HCT116 (cell line): Measurements from ENCODE around the gene SELENBP1. TPM values are rescaled to one million over a fixed set of nuclear protein-coding genes. Genes with fewer than 3 reads are reported as not detected.

ENCODE experiments used
- ATAC-seq: fragments of 200-7000 bp; cut with Tn5 transposase; 2 replicates; pipeline ENCODE4 v1.9.1; 2020; ENCODE audit warnings: mild to moderate bottlenecking, moderate library complexity
- BruUV-seq: library from RNA; stranded (reverse); fragments of 400-500 nt; replicated peaks from 2 replicates; lab custom pipeline; 2021; lab: Mats Ljungman, UMichigan
- CTCF ChIA-PET: fragments of 300-600 bp; sonication (Branson Sonifier 250); formaldehyde crosslinking; loops from one replicate; lab custom pipeline; 2021; ENCODE audit warnings: antibody characterized with exemption; lab: Charles Lee
- POLR2A ChIA-PET: fragments of 300-600, 350-600 bp; sonication (Branson Sonifier 250); formaldehyde crosslinking; loops from one replicate; lab custom pipeline; 2021; ENCODE audit warnings: antibody characterized with exemption; lab: Charles Lee
- RAD21 ChIA-PET, 2 experiments: fragments of 300-600 bp; sonication (Branson Sonifier 250); formaldehyde crosslinking; loops; one replicate each; lab custom pipeline; 2023; ENCODE audit warnings: low total read pairs in 2 of 2; ENCODE audit not compliant: uncharacterized antibody in 2 of 2, unreplicated experiment in 2 of 2, low non-redundant PET in 1 of 2; lab: Charles Lee
- DNase-seq: peaks from one replicate; pipeline ENCODE4 v3.0.0-alpha.2; 2010; ENCODE audit warnings: low read depth, low spot score
- H2AFZ ChIP-seq: fragments of 200-600 bp; shearing (Covaris generic), sonication (generic); 2 replicates; pipeline ENCODE4 v1.6.1; 2017; ENCODE audit warnings: low read depth, mixed run types, mixed read lengths, antibody characterized with exemption, low read length; ENCODE audit not compliant: poor library complexity, severe bottlenecking
- H3K27ac ChIP-seq: 2 replicates; pipeline ENCODE4 v1.5.1; 2012; ENCODE audit warnings: low read depth, low read length
- H3K27me3 ChIP-seq: fragments of 200-600 bp; sonication (generic); 2 replicates; pipeline ENCODE4 v1.6.1; 2016; ENCODE audit warnings: mixed run types, low read length, mixed read lengths; ENCODE audit not compliant: insufficient read depth
- H3K36me3 ChIP-seq, 2 experiments: fragments of 200-500 bp in 1 of 2; fragments of 200-600 bp in 1 of 2; sonication (Bioruptor generic) in 1 of 2; sonication (generic) in 1 of 2; 2 replicates each; pipeline versions ENCODE4 v1.5.1 to v1.6.1; 2014 to 2016; ENCODE audit warnings: low read length in 2 of 2, inconsistent platforms in 1 of 2, mixed read lengths in 1 of 2, mixed run types in 1 of 2; ENCODE audit not compliant: insufficient read depth in 2 of 2, control insufficient read depth in 1 of 2
- H3K4me1 ChIP-seq, 2 experiments: fragments of 200-600 bp in 1 of 2; sonication (generic) in 1 of 2; 2 replicates each; pipeline versions ENCODE4 v1.5.1 to v1.6.1; 2012 to 2017; ENCODE audit warnings: low read length in 2 of 2, inconsistent platforms in 1 of 2, mild to moderate bottlenecking in 1 of 2, mixed read lengths in 1 of 2, mixed run types in 1 of 2, moderate library complexity in 1 of 2; ENCODE audit not compliant: insufficient read depth in 2 of 2, control insufficient read depth in 1 of 2
- H3K4me2 ChIP-seq: fragments of 200-600 bp; sonication (generic); 2 replicates; pipeline ENCODE4 v1.6.1; 2017; ENCODE audit warnings: mixed run types, low read length, mixed read lengths
- H3K4me3 ChIP-seq, 2 experiments: fragments of 200-600 bp in 1 of 2; sonication (generic) in 1 of 2; replicated peaks in 1 of 2; 2 replicates each; pipeline ENCODE4 v1.5.1; 2011 to 2016; ENCODE audit warnings: low read length in 2 of 2, control low read depth in 1 of 2, low read depth in 1 of 2, mild to moderate bottlenecking in 1 of 2, mixed read lengths in 1 of 2, mixed run types in 1 of 2
- H3K79me2 ChIP-seq: fragments of 200-600 bp; sonication (generic); 2 replicates; pipeline ENCODE4 v1.6.1; 2017; ENCODE audit warnings: mild to moderate bottlenecking, mixed run types, low read length, moderate library complexity, mixed read lengths; ENCODE audit not compliant: insufficient read depth
- H3K9ac ChIP-seq: fragments of 200-600 bp; sonication (generic); 2 replicates; pipeline ENCODE4 v1.6.1; 2016; ENCODE audit warnings: low read length, mixed read lengths
- H3K9me2 ChIP-seq: fragments of 200-600 bp; sonication (generic), shearing (Covaris generic); 2 replicates; pipeline ENCODE4 v1.6.1; 2017; ENCODE audit warnings: mixed run types, mild to moderate bottlenecking, moderate library complexity; ENCODE audit not compliant: insufficient read depth
- H3K9me3 ChIP-seq, 2 experiments: fragments of 200-500 bp in 1 of 2; fragments of 200-600 bp in 1 of 2; sonication (Bioruptor generic) in 1 of 2; sonication (generic) in 1 of 2; 2 replicates each; pipeline ENCODE4 v1.6.1; 2014 to 2017; ENCODE audit warnings: low read length in 2 of 2, mixed read lengths in 2 of 2, inconsistent platforms in 1 of 2, low read depth in 1 of 2, mild to moderate bottlenecking in 1 of 2, mixed run types in 1 of 2, moderate library complexity in 1 of 2; ENCODE audit not compliant: control insufficient read depth in 1 of 2, insufficient read depth in 1 of 2
- H4K20me1 ChIP-seq: fragments of 200-600 bp; sonication (generic), shearing (Covaris generic); 2 replicates; pipeline ENCODE4 v1.6.1; 2017; ENCODE audit warnings: mixed run types, mild to moderate bottlenecking, moderate library complexity; ENCODE audit not compliant: insufficient read depth
- ATF3 ChIP-seq: IDR thresholded peaks from 2 replicates; pipeline ENCODE4 v1.6.1; 2012
- CEBPB ChIP-seq: IDR thresholded peaks from 2 replicates; pipeline ENCODE4 v1.6.1; 2012; ENCODE audit warnings: low read depth
- EZH2 ChIP-seq: fragments of 200-600 bp; sonication (generic); IDR thresholded peaks from 2 replicates; pipeline ENCODE4 v1.6.1; 2017; ENCODE audit warnings: antibody characterized with exemption, mixed run types
- JUND ChIP-seq: IDR thresholded peaks from 2 replicates; pipeline ENCODE4 v1.6.1; 2012
- REST ChIP-seq: IDR thresholded peaks from 2 replicates; pipeline ENCODE4 v1.6.1; 2012; ENCODE audit warnings: low read depth
- SIN3A ChIP-seq: IDR thresholded peaks from 2 replicates; pipeline ENCODE4 v1.6.1; 2012; ENCODE audit warnings: low read depth
- SP1 ChIP-seq: IDR thresholded peaks from 2 replicates; pipeline ENCODE4 v1.6.1; 2012; ENCODE audit warnings: low read depth
- intact Hi-C: fragments of 100-400 bp; cut with micrococcal nuclease; formaldehyde crosslinking; loops from 2 replicates; pipeline ENCODE4 v1.10.0; 2022
- total RNA-seq: library from RNA; stranded (reverse); gene quantifications from one replicate; pipeline ENCODE4 v1.2.1, GENCODE V29; 2021; ENCODE audit not compliant: unreplicated experiment

The SELENBP1 gene
- total RNA-seq, 1 experiment from 2014 or later: 0.42 TPM

- Histone ChIP-seq H3K4me1 (peaks cover 0 to 2% of the 10 kb centered on the region in 2 experiments; a peak in 1 of 4 replicates), H3K36me3 (no peaks in the 10 kb centered on the region), H2AFZ (no peak overlapping the region), H3K27ac (no peak overlapping the region), H3K4me3 (no peak overlapping the region), H3K27me3 (no peaks in the 10 kb centered on the region), H3K4me2 (no peak overlapping the region), H3K9me3 (no peaks in the 10 kb centered on the region), H3K79me2 (no peaks in the 10 kb centered on the region), H4K20me1 (no peaks in the 10 kb centered on the region), H3K9me2 (no peaks in the 10 kb centered on the region), H3K9ac (no peak overlapping the region)
- no peak for DNase-seq
- ChIA-PET RAD21 (no interaction called here), CTCF (no interaction called here), POLR2A (no interaction called here)
- ATAC-seq: no peak
- TF ChIP-seq SIN3A: no peak
- intact Hi-C loops: no loop called here
- no TSS peak for BruUV-seq
These were observed 2.1 kb downstream of the SELENBP1 start for GRCh38 chr1:151370211-151370911.

GRCh38 chr1:151369621-151370048, 2.9 kb downstream of the SELENBP1 start:
- Histone ChIP-seq H3K4me1 (peaks cover 0 to 2% of the 10 kb centered on the region in 2 experiments; a peak in 1 of 4 replicates), H3K9ac (no peak overlapping the region), H3K9me3 (no peaks in the 10 kb centered on the region), H3K27me3 (no peaks in the 10 kb centered on the region), H3K27ac (no peak overlapping the region), H3K4me2 (no peak overlapping the region), H3K4me3 (no peak overlapping the region), H3K9me2 (no peaks in the 10 kb centered on the region), H3K36me3 (no peaks in the 10 kb centered on the region), H3K79me2 (no peaks in the 10 kb centered on the region), H2AFZ (no peak overlapping the region), H4K20me1 (no peaks in the 10 kb centered on the region)
- DNase-seq (no peak), ATAC-seq (peak; percentile 52)
- no TSS peak for BruUV-seq
- TF ChIP-seq ATF3: no peak
- TF ChIP-seq SP1: no peak
- no peak for TF ChIP-seq EZH2
- TF ChIP-seq REST: no peak
- no peak for TF ChIP-seq JUND
- no peak for TF ChIP-seq CEBPB
- intact Hi-C loops: no loop called here
- ChIA-PET CTCF (no interaction called here), RAD21 (no interaction called here), POLR2A (no interaction called here)
